GM12873 (cell line): ENCODE results near the gene IPO7.

Source experiments
- CTCF ChIP-seq: IDR thresholded peaks from 2 replicates; pipeline ENCODE4 v1.5.1; 2012; ENCODE audit warnings: low read depth, mild to moderate bottlenecking, moderate library complexity, low read length, control low read depth; ENCODE audit not compliant: insufficient read depth; ENCODE audit errors: missing control alignments

The IPO7 gene

GRCh38 chr11:9461760-9462134 lies 77.3 kb downstream of the IPO7 start:
- TF ChIP-seq CTCF = no peak

- TF ChIP-seq CTCF = no peak
Measured at GRCh38 chr11:9462172-9462799, 77.8 kb downstream of the IPO7 start.

- TF ChIP-seq CTCF = no peak
Measured at GRCh38 chr11:9462806-9463537, 78.5 kb downstream of the IPO7 start.

- TF ChIP-seq CTCF = no peak
Measured at GRCh38 chr11:9470765-9471164, 86.3 kb downstream of the IPO7 start.

- no peak for TF ChIP-seq CTCF
Measured at GRCh38 chr11:9473408-9473807, 89.0 kb downstream of the IPO7 start.

- TF ChIP-seq CTCF = no peak
Measured at GRCh38 chr11:9479899-9480298, 95.4 kb downstream of the IPO7 start.

GRCh38 chr11:9489080-9489765 lies 104.8 kb downstream of the IPO7 start:
- TF ChIP-seq CTCF = no peak
